OCI-LY1 (cell line): Measurements from ENCODE around the gene ALS2.

Experiments
- EZH2 ChIP-seq: fragments of 200-600 bp; sonication (generic), shearing (Covaris generic); IDR thresholded peaks from 2 replicates; pipeline ENCODE4 v1.8.0; 2017; ENCODE audit warnings: borderline replicate concordance, mixed run types, mild to moderate bottlenecking, antibody characterized with exemption, low read length, moderate library complexity, mixed read lengths
- TF ChIP-seq, protein P1 (sequence below): fragments of 200-600 bp; sonication (generic), shearing (Covaris generic); IDR thresholded peaks from 2 replicates; pipeline ENCODE4 v1.5.1; 2017; ENCODE audit warnings: mild to moderate bottlenecking, antibody characterized with exemption, low read length, moderate library complexity, mixed read lengths

DNA sequence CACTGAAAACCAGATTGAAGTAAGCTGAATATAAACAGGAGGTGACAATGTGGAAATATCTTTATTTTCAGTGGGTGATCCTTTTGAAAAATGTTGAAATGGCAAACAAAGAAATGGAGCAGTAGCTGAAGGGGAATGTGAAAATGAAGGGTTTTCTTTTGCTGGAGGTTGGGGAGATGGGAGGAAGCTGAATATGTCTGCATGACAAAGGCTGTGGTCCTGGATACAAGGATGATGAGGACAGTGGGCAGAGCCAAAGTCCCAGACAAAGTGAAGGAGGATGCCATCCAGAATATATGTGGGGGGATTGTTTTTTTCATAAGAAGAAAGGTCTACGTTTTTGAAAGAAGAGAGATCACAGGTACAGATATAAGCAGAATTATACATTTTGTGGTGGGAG is 6.7 kb downstream of the ALS2 start:
- TF ChIP-seq, protein P1, sequence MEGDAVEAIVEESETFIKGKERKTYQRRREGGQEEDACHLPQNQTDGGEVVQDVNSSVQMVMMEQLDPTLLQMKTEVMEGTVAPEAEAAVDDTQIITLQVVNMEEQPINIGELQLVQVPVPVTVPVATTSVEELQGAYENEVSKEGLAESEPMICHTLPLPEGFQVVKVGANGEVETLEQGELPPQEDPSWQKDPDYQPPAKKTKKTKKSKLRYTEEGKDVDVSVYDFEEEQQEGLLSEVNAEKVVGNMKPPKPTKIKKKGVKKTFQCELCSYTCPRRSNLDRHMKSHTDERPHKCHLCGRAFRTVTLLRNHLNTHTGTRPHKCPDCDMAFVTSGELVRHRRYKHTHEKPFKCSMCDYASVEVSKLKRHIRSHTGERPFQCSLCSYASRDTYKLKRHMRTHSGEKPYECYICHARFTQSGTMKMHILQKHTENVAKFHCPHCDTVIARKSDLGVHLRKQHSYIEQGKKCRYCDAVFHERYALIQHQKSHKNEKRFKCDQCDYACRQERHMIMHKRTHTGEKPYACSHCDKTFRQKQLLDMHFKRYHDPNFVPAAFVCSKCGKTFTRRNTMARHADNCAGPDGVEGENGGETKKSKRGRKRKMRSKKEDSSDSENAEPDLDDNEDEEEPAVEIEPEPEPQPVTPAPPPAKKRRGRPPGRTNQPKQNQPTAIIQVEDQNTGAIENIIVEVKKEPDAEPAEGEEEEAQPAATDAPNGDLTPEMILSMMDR = no peak
- TF ChIP-seq EZH2 = no peak
